NCI-H69 (cell line): ENCODE data around the gene RPTOR.
"Not testable (repeated sequence)": the region's sequence is repeated elsewhere in the genome, so short reads cannot be mapped to it uniquely, and the experiment has no call there.

Source experiments
- DNase-seq: peaks from one replicate; lab custom pipeline; 2025; lab: John Stamatoyannopoulos, UW

The RPTOR gene

GRCh38 chr17:80861418-80861815, 316.8 kb downstream of the RPTOR start:
- DNase-seq: no peak

DNA sequence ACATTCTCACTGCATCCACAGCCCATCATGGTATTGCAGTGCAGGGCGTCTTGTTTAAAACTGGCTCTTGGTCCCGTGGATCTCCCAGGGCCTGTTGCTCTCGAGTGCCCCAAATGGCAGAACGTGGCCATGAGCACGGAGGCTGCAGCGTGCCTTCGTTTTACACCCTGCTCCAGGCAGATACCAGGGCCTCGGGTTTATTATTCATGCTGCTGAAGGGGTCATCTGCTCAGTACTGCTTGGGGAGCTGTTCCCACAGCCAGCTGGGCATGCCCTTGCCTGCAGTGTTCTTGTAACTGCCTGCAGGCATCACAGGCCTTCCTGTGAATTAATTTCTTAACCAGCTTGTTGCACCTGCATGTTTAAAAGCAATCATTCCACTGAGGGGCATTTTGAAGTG, 317.3 kb downstream of the RPTOR start:
- DNase-seq: peak; percentile 27

- no peak for DNase-seq
Measured at GRCh38 chr17:80862481-80862961, 317.9 kb downstream of the RPTOR start.

DNA sequence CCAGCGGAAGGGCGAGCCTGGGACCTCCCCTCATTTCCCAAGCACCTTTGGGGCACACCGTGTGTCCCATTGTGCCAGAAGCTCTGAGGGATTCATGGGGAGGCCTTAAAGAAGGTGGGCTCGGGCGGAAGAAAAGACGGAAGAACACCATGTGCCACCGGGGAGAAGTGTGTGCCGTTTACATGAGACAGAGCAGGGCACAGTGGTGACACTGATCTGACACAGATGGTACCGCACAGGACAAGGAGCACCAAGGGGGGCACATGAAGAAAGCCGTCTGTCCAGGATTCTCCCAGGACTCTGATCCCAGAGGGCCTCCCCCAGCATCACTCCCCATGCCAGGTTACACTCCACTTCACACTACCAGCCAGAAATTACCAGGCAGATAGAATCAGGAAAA, 318.3 kb downstream of the RPTOR start:
- no peak for DNase-seq

GRCh38 chr17:80863626-80864025, 319.0 kb downstream of the RPTOR start:
- DNase-seq: no peak

DNA sequence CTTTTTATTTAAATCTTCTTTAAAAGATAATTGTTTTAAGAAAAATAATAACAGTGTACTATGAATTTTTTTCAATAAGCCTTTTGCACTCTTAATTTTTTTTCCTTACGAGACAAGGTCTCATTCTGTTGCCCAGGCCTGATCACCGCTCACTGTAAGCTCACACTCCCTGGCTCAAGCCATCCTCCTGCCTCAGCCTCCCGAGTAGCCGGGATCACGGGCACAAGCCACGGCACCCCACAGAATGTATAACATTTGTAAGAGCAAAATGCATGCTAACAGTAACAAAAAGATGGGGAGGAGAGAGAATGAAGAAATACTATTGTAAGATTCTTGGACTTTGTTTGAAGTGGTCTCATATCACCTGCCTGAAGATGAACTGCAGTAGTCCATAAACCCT, 320.1 kb downstream of the RPTOR start:
- DNase-seq: no peak

- peak; percentile 81 for DNase-seq
Measured at GRCh38 chr17:80866050-80866793, 321.6 kb downstream of the RPTOR start.

DNA sequence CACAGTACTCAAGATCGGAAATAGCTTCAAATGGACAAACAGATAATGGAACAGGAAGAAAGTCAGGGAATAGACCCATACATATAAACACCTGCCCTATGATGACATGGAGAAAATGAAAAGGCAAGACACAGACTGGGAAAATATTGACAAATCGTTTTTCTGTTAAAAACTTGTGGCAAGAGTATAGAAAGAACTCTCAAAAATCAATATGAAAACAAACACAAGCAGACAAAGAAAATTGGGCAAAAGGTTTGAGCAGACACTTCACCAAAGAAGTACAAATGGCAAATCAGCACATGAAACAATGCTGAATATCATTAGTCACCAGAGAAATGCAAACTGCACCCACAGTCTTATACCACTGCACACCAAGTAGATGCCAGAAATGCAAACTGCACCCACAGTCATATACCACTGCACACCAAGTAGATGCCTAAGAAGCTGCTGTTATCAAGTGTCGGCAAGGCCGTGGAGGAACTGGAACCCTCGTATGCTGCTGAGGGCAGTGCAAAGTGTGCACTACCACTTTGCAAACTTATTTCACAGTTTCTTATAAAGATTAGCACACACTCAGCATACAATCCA, 323.5 kb downstream of the RPTOR start:
- no peak for DNase-seq

DNA sequence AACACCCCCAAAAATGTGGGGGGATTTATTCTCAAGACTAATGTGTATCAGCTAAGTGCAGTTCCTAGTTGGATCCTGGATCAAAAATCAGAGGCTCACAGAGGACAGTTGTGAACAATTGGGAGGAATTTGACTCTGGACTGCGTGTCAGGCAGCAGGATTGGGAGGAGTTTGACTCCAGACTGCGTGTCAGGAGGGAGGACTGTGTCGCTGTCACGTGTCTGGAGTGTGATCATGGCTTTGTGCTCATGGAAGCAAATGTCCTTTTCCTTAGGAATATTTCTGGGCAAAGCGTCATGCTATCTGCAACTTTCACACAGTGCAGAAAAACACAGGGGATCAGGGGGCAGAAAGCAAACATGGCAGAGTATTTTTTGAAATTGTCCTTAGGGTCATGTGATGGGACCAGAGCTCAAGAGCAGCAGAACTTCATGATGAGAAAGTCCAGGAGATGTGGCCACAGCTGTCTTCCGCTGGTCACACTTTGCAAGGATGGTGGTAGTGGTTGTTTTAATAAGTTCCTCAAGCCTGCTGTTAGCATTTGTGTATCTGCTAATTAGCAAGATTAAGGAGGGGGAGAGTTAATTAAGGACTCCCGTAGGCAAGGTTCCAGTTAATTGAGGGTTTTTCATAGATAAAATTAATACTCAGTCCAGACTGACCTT, 325.0 kb downstream of the RPTOR start:
- peak; percentile 53 for DNase-seq

- DNase-seq: no peak
Measured at GRCh38 chr17:80870401-80870800, 325.8 kb downstream of the RPTOR start.

DNA sequence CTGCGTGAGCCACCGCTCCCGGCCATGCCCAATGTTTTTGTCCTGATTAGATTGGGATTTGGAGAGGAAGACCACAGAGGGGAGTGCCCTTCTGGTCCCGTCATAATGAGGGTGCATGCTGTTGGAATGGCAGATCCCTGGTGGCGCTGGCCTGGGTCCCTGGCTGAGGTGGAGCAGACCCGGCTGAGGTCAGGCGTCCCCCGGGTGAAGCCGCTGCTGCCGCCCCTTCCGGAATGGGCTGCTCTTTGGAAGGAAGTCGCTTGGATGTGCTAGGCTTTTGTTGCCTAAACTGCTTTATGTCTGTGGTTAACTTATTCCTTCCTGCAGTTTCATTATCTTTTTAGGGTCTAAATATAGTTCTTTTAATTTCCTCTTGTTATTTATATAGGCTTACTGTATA, 326.7 kb downstream of the RPTOR start:
- DNase-seq: no peak

GRCh38 chr17:80872001-80872500, 327.4 kb downstream of the RPTOR start:
- no peak for DNase-seq

GRCh38 chr17:80872501-80873306, 328.1 kb downstream of the RPTOR start:
- peak; percentile 59 for DNase-seq

GRCh38 chr17:80873307-80873951, 328.8 kb downstream of the RPTOR start:
- no peak for DNase-seq

- DNase-seq: no peak
Measured at GRCh38 chr17:80874866-80875445, 330.3 kb downstream of the RPTOR start.

DNA sequence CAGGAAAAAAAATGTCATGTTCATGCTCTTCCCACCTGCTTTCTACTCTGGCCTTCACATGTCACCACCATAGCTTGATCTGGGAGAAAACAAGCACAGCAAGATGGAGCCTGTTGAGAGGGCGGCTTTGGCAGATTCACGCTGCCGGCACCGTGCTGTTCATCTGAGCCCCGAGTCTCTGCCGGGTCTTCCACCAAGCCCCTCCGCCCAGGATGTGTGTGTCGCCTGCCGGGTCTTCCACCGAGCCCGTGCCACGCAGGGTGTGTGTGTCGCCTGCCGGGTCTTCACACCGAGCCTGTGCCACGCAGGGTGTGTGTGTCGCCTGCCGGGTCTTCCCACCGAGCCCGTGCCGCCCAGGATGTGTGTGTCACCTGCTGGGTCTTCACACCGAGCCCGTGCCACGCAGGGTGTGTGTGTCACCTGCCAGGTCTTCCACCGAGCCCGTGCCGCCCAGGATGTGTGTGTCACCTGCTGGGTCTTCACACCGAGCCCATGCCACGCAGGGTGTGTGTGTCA, 330.9 kb downstream of the RPTOR start:
- DNase-seq: not testable (repeated sequence)

DNA sequence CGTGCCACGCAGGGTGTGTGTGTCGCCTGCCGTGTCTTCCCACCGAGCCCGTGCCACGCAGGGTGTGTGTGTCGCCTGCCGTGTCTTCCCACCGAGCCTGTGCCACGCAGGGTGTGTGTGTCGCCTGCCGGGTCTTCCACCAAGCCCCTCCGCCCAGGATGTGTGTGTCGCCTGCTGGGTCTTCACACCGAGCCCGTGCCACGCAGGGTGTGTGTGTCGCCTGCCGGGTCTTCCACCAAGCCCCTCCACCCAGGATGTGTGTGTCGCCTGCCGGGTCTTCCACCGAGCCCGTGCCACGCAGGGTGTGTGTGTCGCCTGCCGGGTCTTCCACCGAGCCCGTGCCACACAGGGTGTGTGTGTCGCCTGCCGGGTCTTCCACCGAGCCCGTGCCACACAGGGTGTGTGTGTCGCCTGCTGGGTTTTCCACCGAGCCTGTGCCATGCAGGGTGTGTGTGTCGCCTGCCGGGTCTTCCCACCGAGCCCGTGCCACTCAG, 331.9 kb downstream of the RPTOR start:
- not testable (repeated sequence) for DNase-seq

DNA sequence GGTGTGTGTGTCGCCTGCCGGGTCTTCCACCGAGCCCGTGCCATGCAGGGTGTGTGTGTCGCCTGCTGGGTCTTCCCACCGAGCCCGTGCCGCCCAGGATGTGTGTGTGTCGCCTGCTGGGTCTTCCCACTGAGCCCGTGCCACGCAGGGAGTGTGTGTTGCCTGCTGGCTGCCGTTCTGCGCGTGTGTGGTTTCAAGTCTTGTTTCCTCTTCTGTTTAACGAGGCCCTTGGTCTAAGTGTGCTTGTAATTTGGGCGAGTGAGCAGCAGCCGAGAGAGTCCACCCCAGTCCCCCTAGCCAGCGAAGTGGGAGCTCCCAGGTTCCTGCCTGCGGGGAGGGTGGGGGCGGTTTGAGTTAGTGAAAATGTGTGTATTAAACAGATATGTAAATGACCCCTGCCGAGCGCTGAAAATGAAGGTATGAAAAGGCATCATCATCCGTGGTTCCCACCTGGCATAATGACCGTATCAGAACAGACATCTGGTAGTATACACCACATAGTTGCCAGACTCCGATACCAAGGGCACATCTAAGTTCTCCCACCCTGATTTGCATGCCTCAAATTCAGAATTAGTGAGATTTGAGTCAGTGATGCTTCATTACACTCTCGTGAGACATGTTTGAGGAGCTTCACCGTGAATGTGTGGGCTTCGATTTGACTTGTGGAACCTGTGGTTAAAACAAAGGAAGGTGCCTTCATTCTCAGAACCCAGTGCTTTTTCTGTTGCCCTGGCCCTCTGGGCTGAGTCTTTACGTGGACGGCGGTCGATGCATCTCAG, 332.5 kb downstream of the RPTOR start:
- DNase-seq: peak; percentile 91

DNA sequence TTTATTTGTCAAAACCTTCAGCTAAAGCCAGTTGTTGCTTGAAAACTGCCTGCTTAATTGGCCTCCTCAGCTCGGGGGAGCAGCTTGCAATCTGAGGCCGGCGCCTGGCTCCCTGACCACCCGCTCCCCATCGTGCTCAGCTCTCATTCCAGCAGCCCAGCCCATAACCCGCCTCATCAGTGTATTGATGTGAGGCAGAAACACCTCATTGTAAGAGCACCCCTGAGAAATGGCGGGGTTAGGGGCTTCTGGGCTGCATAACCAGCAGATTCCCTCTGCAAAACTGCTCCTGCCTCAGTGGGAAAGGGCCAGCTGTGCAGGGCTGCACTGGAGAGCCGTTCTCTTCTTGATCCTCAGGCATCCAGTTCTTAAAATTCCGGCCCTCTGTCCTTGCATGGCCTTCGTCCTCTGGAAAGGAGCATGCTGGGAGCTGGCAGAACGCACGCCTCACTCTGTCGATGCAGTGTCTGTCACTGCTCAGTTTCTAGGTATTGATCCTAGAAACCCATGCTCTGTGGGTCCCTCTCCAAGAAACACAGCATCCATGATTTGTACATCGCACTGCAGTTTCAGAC, 333.2 kb downstream of the RPTOR start:
- DNase-seq: no peak
